ENCODE measurements around the gene SLC25A12.

DNA sequence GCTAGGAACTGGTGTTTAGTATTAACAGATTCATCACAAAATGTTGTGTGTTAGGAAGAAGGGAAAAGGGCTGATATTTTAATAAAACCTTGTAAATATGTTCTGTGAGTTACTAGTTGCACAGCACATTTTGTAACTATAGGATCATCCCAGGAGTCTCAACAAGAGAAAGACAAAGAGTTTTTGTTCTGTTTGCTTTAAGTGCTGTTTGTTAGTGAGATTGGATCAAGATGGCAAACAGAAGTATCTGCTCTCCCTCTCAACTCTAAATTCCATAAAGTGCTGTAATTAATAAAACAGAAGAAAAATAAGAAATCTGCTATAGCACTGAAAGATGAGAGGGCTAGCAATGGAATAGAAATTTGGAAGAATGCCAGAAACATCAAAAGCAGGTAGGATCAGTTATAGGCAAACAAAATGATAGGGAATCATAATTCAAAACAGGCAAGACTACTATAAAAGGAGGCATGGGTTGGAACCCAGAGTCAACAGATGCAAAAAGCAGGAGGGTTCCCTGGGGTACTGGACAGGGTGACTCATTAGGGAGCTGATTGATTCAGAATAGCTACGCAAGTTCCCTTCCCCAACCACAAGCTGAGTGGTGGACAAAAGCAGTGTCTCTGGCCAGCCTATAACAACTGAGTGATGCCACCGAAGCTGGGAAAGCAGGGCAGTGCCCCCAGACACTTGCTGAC lies 131.0 kb downstream of the SLC25A12 start:
- TF ChIP-seq YY1 (IDR thresholded peaks at IDR 0.05; ENCODE audit: insufficient read depth, insufficient read length) (no peak), ZNF274 (IDR thresholded peaks at IDR 0.05; ENCODE audit: low read depth, low read length) (no peak), SUZ12 (IDR thresholded peaks at IDR 0.05; ENCODE audit: extremely low read depth, insufficient read depth, insufficient read length) (no peak)
